BLaER1 treated with 17β-estradiol and CSF1 and Interleukin-3, amounts not matched to agents 10 nM and 100 nM (cell line): ENCODE measurements around the gene ZSWIM8.

Experiments
- H3K27ac ChIP-seq, 11 experiments: shearing (Covaris generic); formaldehyde crosslinking; 2 replicates each; pipeline ENCODE4 v1.8.1; 2022
- H3K27me3 ChIP-seq, 11 experiments: shearing (Covaris generic); formaldehyde crosslinking; 2 replicates each; pipeline ENCODE4 v1.8.1; 2022
- H3K36me3 ChIP-seq, 11 experiments: shearing (Covaris generic); formaldehyde crosslinking; 2 replicates each; pipeline ENCODE4 v1.8.1; 2022
- H3K4me1 ChIP-seq, 10 experiments: shearing (Covaris generic); formaldehyde crosslinking; 2 replicates each; pipeline ENCODE4 v1.8.1; 2022
- H3K4me2 ChIP-seq, 11 experiments: shearing (Covaris generic); formaldehyde crosslinking; 2 replicates each; pipeline ENCODE4 v1.8.1; 2022
- H3K4me3 ChIP-seq, 10 experiments: shearing (Covaris generic); formaldehyde crosslinking; 2 replicates each; pipeline ENCODE4 v1.8.1; 2022
- H3K9ac ChIP-seq, 11 experiments: shearing (Covaris generic); formaldehyde crosslinking; 2 replicates each; pipeline ENCODE4 v1.8.1; 2022
- H3K9me3 ChIP-seq, 11 experiments: shearing (Covaris generic); formaldehyde crosslinking; replicated peaks in 1 of 11; 2 replicates each; pipeline ENCODE4 v1.8.1; 2022
- H4K20me1 ChIP-seq, 11 experiments: shearing (Covaris generic); formaldehyde crosslinking; 2 replicates each; pipeline ENCODE4 v1.8.1; 2022
- Cebpa-rat ChIP-seq, 11 experiments: shearing (Covaris generic); IDR thresholded peaks; 2 replicates each; pipeline ENCODE4 v1.8.1; 2022

Gene ZSWIM8

DNA sequence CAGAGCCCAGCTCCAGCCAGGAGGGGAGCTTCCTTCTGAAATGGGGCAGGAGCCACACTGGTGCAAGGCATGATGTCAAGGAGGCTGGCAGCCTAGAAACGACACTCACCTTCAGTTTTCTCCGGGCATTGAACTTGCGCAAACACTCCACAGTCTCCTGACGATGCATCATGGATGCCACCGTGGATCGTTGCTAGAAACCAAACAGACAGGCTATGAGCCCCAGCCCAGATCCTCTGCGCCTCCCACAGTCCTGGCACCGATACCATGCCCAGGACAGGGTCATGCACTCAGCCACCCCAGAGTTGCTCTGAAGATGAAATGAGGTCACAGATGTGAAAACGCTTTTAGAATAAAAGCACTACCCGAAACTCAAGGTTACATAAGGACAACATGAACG, 56.9 kb downstream of the ZSWIM8 start:
- H3K36me3 ChIP-seq, result peaks cover 56 to 96% (median 91%) of the 10 kb centered on the region in 11 experiments
- no peak for TF ChIP-seq Cebpa-rat (IDR thresholded peaks at IDR 0.05)
- no peak overlapping the region for H3K4me2 ChIP-seq
- no peaks in the 10 kb centered on the region for H3K27me3 ChIP-seq
- no peaks in the 10 kb centered on the region for H3K9me3 ChIP-seq
- H3K9ac ChIP-seq, result no peak overlapping the region
- no peak overlapping the region; a peak in 1 of 22 replicates for H3K27ac ChIP-seq
- H4K20me1 ChIP-seq, result peaks cover 0 to 22% (median 0%) of the 10 kb centered on the region in 11 experiments; a peak in 5 of 22 replicates
- H3K4me3 ChIP-seq, result no peak overlapping the region
- H3K4me1 ChIP-seq, result peaks cover 0 to 16% (median 9%) of the 10 kb centered on the region in 10 experiments; a peak in 13 of 20 replicates

DNA sequence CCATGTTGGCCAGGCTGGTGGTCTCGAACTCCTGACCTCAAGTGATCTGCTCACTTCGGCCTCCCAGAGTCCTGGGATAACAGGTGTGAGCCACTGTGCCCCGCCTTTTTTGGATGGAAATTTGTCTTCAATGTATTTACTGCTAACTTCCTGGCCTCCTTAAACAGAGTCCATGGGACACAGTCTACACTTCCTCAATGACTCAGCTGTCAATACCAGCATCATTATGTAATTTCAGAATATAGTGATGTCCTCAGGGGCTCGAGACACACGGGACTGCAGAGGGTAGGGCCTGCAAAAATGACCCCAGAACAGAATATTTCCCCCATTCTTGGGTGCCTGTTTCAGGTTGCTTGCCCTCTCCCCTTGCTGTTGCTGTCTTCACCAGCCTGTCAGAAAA, 57.9 kb downstream of the ZSWIM8 start:
- H3K9ac ChIP-seq, result no peak overlapping the region
- H4K20me1 ChIP-seq, result peaks cover 0 to 25% (median under 1%) of the 10 kb centered on the region in 11 experiments; a peak in 7 of 22 replicates
- H3K4me1 ChIP-seq, result peaks cover 0 to 16% (median 9%) of the 10 kb centered on the region in 10 experiments; a peak in 13 of 20 replicates
- peaks cover 56 to 96% (median 91%) of the 10 kb centered on the region in 11 experiments for H3K36me3 ChIP-seq
- H3K27me3 ChIP-seq, result no peaks in the 10 kb centered on the region
- no peak overlapping the region for H3K4me3 ChIP-seq
- peak overlapping the region in 2 of 11 experiments; percentile 4 to 33; a peak in 3 of 22 replicates for H3K27ac ChIP-seq
- no peak for TF ChIP-seq Cebpa-rat (IDR thresholded peaks at IDR 0.05)
- H3K9me3 ChIP-seq, result no peaks in the 10 kb centered on the region
- H3K4me2 ChIP-seq, result peak overlapping the region in 5 of 11 experiments; percentile 15 to 49 (median 25); a peak in 8 of 22 replicates

DNA sequence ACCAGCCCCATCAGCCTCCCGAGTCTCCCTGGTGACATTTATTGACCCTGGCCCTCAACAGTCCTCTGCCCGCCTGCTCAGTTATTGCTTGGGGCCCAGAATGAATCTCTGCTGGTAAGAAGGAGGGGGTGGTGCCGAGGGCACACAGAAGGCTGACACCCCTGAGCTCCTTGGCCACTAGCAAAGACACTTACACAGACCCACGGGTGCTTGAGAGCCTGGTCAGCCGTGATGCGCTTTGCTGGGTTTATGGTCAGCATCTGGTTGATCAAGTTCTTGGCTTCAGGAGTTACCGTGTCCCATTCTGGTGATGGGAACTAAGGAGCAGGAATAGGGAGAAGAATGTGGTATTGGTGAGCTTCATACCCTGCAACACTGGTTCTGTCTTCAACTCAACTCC, 61.6 kb downstream of the ZSWIM8 start:
- no peak overlapping the region for H3K4me2 ChIP-seq
- H3K4me1 ChIP-seq, result peaks cover 16 to 35% (median 26%) of the 10 kb centered on the region in 10 experiments
- no peak overlapping the region for H3K4me3 ChIP-seq
- no peak for TF ChIP-seq Cebpa-rat (IDR thresholded peaks at IDR 0.05)
- peaks cover 0 to 50% (median 23%) of the 10 kb centered on the region in 11 experiments; a peak in 15 of 22 replicates for H4K20me1 ChIP-seq
- H3K9ac ChIP-seq, result no peak overlapping the region
- no peak overlapping the region for H3K27ac ChIP-seq
- H3K27me3 ChIP-seq, result no peaks in the 10 kb centered on the region
- H3K9me3 ChIP-seq, result no peaks in the 10 kb centered on the region
- peaks cover 40 to 88% (median 72%) of the 10 kb centered on the region in 11 experiments for H3K36me3 ChIP-seq

DNA sequence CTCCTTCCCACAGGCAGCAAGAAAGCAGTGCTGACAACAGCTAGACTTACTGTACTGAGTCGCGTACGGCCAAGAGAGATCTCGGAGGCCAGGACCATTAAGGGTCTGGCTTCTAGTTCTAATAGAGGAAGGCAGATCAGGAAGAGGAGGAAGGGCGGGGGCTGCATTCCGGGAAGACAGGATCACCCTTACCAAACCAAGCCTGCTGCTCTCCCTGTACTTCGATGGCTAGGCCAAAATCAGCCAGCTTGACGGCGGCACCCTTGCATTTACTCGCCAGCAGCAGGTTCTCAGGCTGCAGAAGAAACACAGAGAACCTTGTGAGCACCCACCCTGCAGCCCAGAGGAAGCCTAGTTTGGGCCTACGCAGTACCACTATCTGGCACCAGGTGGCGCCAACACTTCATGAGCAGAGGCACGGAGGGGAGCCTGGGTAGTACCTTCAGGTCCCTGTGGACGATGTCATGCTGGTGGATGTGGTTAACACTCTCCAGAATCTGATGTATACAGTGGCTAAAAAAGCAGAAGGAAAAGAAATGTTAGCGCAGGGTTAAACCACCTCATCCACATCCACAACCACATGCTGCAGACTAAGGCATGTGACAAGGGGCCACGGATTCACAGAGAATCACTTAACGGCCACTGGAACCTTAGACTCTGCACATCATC, 63.5 kb downstream of the ZSWIM8 start:
- Histone ChIP-seq H4K20me1 (peaks cover 0 to 64% (median 27%) of the 10 kb centered on the region in 11 experiments; a peak in 15 of 22 replicates), H3K4me1 (peaks cover 16 to 27% (median 22%) of the 10 kb centered on the region in 10 experiments), H3K9ac (peak overlapping the region in 5 of 11 experiments; percentile 7 to 49 (median 28); a peak in 5 of 22 replicates), H3K27me3 (no peaks in the 10 kb centered on the region), H3K4me3 (no peak overlapping the region), H3K27ac (peak overlapping the region in 4 of 11 experiments; percentile 18 to 51 (median 34); a peak in 5 of 22 replicates), H3K4me2 (peak overlapping the region; percentile 60 to 82 (median 71)), H3K36me3 (peaks cover 51 to 88% (median 74%) of the 10 kb centered on the region in 11 experiments), H3K9me3 (no peaks in the 10 kb centered on the region)
- no peak for TF ChIP-seq Cebpa-rat (IDR thresholded peaks at IDR 0.05)

DNA sequence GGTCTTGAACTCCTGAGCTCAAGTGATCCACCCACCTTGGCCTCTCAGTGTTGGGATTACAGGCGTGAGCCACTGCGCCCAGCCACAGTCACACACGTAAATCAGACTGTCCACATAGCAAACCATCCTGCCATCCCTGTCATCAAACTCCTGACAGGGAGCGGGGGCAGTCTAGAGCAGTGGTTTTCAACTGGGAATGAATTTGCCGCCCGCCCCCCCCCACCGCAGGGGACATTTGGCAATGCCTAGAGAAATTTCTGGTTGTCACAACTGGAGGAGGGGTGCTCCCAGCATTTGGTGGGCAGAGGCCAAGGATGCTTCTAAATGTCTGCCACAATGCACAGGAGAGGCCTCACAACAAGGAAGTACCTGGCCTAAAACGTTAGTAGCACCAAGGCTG, 64.8 kb downstream of the ZSWIM8 start:
- Histone ChIP-seq H4K20me1 (peaks cover 0 to 76% (median 28%) of the 10 kb centered on the region in 11 experiments; a peak in 15 of 22 replicates), H3K9ac (no peak overlapping the region), H3K36me3 (peaks cover 58 to 83% (median 75%) of the 10 kb centered on the region in 11 experiments), H3K27me3 (no peaks in the 10 kb centered on the region), H3K4me3 (no peak overlapping the region), H3K4me2 (peak overlapping the region; percentile 60 to 82 (median 71); a peak in 20 of 22 replicates), H3K9me3 (no peaks in the 10 kb centered on the region), H3K4me1 (peaks cover 16 to 27% (median 22%) of the 10 kb centered on the region in 10 experiments), H3K27ac (no peak overlapping the region)
- TF ChIP-seq Cebpa-rat (IDR thresholded peaks at IDR 0.05), result no peak

DNA sequence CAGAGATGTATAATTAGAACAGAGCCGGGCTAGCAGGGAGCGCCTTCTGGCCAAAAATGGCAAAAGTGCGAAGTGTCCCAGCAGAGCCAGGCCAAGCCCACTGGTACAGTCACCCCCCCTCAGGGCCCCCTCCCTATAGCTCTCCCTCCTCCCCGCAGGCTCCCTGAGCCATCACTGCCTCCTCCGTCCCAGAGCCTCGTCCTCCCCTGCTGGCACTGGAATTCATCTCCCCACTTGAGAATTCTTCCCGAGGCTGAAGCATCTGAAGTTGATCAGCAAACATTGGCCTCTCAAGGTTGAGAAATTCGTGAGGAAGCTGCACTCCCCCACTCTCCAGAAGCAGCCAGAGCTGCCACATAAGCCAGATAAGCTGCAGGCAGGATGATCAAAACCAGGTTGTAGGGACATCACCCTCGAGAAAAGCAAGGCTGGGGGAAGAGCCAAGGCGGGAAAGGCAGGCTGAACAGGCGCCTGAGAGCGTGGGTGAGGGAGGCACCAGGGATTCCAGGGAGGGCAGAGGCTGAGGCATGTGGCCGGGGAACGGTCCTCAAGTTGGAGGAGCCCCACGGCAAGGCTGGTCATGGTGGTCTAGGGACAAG, 65.6 kb downstream of the ZSWIM8 start:
- no peak overlapping the region for H3K27ac ChIP-seq
- H3K36me3 ChIP-seq, result peaks cover 52 to 78% (median 72%) of the 10 kb centered on the region in 11 experiments
- no peak overlapping the region for H3K9ac ChIP-seq

More for the DNA sequence above, 65.6 kb downstream of the ZSWIM8 start:
- Histone ChIP-seq H3K4me3 (no peak overlapping the region), H3K4me1 (peaks cover 16 to 27% (median 22%) of the 10 kb centered on the region in 10 experiments), H3K4me2 (peak overlapping the region in 6 of 11 experiments; percentile 60 to 82 (median 71); a peak in 8 of 22 replicates), H4K20me1 (peaks cover 0 to 83% (median 28%) of the 10 kb centered on the region in 11 experiments; a peak in 15 of 22 replicates), H3K27me3 (no peaks in the 10 kb centered on the region), H3K9me3 (no peaks in the 10 kb centered on the region)
- no peak for TF ChIP-seq Cebpa-rat (IDR thresholded peaks at IDR 0.05)
